Activated gamma-delta T cell treated with anti-CD3 and anti-CD28 coated beads, Interleukin-2, amount 50 U/mL, for 16 hours (primary cell): ENCODE results near the gene PRKN.
A peak's percentile ranks its signal among the peaks of the same experiment; 100 is the strongest.

ENCODE experiments used
- DNase-seq: peaks from one replicate; pipeline ENCODE4 v3.0.0-alpha.2; 2020; ENCODE audit warnings: low read depth

Gene PRKN

GRCh38 chr6:161376367-161376766, 1351.2 kb downstream of the PRKN start:
- DNase-seq = no peak

- no peak for DNase-seq
Observed at GRCh38 chr6:161374971-161375873, 1352.3 kb downstream of the PRKN start.

GRCh38 chr6:161373905-161374451, 1353.6 kb downstream of the PRKN start:
- peak; percentile 29 for DNase-seq

- no peak for DNase-seq
Observed at GRCh38 chr6:161372422-161372793, 1355.2 kb downstream of the PRKN start.

GRCh38 chr6:161370880-161371279, 1356.7 kb downstream of the PRKN start:
- peak; percentile 41 for DNase-seq

GRCh38 chr6:161369339-161369738, 1358.2 kb downstream of the PRKN start:
- no peak for DNase-seq

GRCh38 chr6:161368514-161368913, 1359.1 kb downstream of the PRKN start:
- no peak for DNase-seq

- DNase-seq = no peak
Observed at GRCh38 chr6:161367472-161367871, 1360.1 kb downstream of the PRKN start.

GRCh38 chr6:161366301-161366923, 1361.2 kb downstream of the PRKN start:
- DNase-seq = no peak

- DNase-seq = no peak
Observed at GRCh38 chr6:161365633-161366032, 1361.9 kb downstream of the PRKN start.

- DNase-seq = no peak
Observed at GRCh38 chr6:161363286-161363685, 1364.3 kb downstream of the PRKN start.

- no peak for DNase-seq
Observed at GRCh38 chr6:161362266-161362665, 1365.3 kb downstream of the PRKN start.

- no peak for DNase-seq
Observed at GRCh38 chr6:161361529-161361928, 1366.0 kb downstream of the PRKN start.

- no peak for DNase-seq
Observed at GRCh38 chr6:161360520-161360919, 1367.0 kb downstream of the PRKN start.

- no peak for DNase-seq
Observed at GRCh38 chr6:161359618-161359945, 1368.0 kb downstream of the PRKN start.

GRCh38 chr6:161356167-161356854, 1371.3 kb downstream of the PRKN start:
- DNase-seq = no peak

- DNase-seq = no peak
Observed at GRCh38 chr6:161355696-161356095, 1371.9 kb downstream of the PRKN start.

- DNase-seq = no peak
Observed at GRCh38 chr6:161354956-161355355, 1372.6 kb downstream of the PRKN start.

- DNase-seq = no peak
Observed at GRCh38 chr6:161354276-161354840, 1373.2 kb downstream of the PRKN start.

- no peak for DNase-seq
Observed at GRCh38 chr6:161353208-161353613, 1374.4 kb downstream of the PRKN start.

GRCh38 chr6:161351858-161352257, 1375.7 kb downstream of the PRKN start:
- no peak for DNase-seq

GRCh38 chr6:161349886-161350285, 1377.7 kb downstream of the PRKN start:
- no peak for DNase-seq
